CD1c-positive myeloid dendritic cell (primary cell): ENCODE data around the gene TMEM204.

Source experiments
- DNase-seq: peaks from one replicate; pipeline ENCODE4 v3.0.0-alpha.2; 2016; ENCODE audit errors: extremely low spot score

Gene TMEM204

DNA sequence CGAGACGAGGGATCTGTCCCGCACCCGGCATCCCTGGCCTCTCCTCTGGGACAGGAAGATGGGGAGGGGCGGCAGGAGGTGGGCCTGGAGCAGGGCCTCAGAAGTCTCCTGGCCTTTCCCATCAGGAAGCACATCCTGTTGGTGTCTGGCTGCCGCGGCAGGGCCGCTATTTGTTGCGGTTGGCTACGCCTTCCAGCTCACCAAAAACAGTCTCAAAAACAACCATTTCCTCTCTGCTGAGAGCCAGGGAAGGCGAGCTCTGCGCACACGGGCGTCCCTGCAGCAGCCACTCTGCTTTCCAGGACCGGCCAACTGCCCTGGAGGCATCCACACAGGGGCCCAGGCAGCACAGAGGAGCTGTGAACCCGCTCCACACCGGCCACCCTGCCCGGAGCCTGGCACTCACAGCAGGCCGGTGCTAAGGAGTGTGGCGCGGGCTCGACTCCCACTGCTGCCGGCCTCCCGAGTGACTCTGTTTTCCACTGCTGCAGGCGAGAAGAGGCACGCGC is at the start of gene TMEM204:
TMEM204 (plus strand) TSS at position 224 of the 509 bp plus-strand sequence. CDS start 610 bp downstream, outside the sequence.
- peak; percentile 13 for DNase-seq

DNA sequence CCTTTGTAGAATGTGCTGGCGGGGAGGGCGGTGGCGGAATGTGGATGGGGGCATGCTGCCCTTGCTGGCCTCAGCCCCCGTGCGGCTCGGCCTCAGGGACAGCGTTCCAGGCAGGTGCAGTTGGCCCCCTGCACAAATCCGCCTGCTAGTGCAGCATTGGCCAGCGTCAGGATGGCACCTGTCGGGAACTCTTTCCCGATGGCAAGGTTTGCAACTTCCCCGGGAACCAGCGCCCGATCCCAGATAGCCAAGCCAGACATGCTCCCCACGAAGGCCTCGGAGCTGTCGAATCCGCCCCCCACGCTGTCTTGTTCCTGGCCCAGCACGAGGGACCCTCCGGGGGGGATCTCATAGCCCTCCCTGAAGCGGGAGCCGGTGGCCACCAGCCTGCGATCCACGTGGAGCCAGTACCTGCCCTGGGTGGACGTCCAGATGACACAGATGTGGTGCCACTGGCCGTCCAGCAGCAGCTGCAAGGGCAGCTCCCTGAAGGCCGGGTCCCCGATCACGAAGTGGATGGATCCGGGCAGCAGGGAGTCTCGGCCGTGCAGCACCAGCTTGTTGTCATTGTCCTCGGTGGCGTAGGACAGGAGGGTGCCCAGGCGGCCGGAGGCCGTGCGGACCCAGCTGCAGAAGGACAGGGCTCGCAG is 47.5 kb upstream of the TMEM204 start:
- DNase-seq: no peak

DNA sequence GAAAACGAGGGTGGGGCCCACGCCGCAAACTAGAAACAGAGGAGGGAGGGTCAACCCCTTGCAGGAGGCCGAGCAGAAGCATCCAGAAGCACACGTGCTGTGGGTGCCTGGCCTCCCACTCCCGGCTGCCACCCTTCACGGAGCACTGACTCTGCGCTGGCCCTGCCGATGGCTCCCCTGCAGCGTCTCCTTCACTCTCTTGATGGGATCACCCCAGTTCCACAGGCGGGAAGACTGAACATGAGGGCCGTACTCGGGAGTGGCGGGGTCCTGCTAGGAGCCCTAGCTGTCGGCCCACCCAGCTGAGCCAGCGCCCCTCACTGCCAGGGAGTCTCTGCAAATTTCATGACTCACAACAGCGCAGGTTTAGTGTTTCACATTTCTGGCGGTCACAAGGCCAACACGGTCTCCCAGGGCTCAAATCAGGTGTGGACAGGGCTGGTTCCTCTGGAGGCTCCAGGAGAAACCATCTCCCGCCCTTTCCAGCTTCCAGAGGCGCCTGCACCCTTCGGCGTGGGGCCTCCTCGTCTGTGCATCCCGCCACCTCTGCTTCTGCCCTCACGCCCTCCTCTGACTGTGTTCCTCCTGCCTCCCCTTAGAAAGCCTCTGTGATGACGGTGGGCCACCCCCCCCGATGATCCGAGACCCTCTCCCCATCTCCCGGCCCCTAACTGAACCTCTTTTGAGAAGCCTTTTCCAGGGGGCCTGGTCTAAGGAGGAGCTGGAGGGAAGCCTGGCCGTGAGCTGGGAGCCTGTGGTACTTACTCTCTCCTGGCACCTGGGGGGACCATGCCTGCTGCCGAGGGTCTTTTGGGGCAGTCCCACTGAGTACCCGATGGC is 46.7 kb upstream of the TMEM204 start:
- no peak for DNase-seq

DNA sequence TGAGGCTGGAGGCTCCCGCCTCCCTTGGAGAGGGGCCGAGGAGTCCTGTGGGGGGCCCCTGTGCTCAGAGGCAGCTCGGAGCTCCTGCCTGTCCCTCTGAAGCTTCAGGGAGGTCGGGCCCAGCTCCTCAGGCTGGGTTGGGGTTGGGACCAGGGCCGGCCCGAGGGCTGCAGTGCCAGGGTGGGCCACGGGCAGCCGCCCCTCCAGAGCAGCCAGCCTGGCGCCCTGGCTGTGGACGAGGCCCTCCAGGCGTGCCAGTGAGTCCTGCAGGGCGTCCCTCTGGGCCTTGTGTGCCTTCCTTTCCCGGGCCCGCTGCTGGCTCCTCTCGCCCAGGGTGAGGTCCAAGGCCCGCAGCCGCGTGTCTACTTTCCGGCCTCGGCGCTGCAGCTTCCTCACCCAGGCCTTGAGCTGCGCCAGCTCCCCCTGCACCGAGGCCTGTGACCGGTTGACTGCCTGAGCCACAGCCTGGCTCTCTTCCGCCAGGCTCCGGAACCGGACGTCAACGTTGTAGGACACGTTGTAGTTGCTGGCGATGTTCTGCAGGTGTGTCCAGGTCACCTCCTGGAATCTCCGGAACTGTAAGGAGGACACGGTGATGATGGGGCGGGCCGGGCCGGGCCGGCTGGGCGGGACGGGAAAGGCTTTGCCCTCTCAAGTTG is 45.9 kb upstream of the TMEM204 start:
- no peak for DNase-seq

DNA sequence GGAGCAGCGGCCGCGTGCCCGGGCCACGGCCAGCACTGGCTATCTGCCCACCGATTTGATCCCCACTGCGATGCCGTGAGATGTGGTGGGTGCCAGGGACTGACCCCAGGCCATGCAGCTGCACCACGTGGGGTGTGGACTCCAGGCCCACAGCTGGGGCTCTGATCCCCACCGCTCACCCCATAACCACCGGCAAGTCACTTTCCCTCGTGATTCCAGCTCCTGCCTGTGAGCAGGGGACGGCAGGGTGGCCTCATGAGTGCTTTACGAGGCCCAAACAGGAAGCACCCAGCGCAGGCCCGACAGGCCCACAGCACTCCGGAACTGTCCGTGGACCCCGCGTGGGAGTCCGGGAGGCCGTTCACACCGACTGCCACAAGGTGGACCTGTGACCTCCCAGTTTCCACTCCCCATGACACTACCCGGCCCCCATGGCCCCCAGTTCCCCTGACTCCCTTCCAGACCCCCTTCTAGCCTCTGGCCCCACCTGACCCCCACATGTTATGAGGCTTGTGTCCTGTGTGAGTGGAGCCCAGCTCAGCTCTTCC is 45.3 kb upstream of the TMEM204 start:
- DNase-seq: no peak

DNA sequence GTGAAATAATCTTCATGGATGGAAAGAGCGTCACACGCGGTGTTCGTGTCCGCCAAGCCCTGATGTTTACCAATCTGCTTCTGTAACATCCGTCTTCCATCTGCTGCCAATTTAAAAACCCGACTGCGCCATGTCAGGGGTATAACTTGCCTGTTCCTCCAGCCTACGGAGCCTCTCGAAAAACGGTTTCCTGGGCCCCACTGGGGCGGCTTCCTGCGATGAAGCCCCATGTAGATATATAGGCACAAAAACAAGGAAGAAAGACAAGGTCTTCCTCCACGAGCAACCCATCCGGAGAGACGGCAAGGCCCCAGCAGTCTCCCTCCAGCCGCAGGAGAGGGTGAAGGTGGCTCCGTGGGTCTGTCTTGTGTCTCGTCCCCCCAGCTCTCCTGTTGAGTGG is 44.8 kb upstream of the TMEM204 start, which contains the start of gene PTX4:
PTX4 (minus strand) TSS at position 326 of the 400 bp plus-strand sequence; CDS start at position 291, 35 bp downstream.
- no peak for DNase-seq

DNA sequence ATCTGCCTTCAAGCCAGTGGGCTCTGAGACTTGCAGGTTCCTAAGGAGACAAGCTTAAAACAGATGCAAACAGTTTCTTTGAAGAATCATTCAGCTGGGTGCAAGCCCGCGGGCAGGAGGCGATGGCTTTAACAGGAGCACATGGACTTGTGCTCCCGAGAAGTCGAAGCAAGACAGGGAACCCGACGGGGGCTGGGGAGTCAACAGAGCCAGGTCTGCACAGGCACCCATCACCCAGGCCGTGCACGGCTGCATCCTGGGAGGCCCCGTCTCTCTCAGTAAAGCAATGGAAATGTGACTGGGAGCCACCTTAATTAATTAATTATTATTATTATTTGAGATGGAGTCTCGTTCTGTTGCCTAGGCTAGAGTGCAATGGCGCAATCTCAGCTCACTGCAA is 44.4 kb upstream of the TMEM204 start:
- DNase-seq: no peak

DNA sequence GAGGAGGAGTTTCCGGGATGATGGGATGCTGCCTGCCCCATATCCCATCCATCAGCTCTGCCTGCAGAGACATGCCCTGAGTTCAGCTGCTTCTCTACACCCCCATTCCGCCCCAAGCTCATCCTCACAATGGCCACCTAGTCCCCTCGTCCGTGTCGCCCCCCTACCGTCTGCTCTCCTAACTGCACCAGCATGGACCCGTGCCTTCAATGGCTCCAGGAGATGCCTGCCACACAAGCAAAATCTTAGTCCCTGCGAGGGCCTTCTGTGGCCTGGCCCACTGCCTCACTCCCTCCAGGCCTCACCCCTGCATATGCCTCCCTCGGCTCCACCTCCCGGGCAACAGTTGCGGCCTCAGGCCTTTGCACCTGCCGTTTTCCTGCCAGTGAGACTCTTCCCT is 42.1 kb upstream of the TMEM204 start:
- DNase-seq: no peak

DNA sequence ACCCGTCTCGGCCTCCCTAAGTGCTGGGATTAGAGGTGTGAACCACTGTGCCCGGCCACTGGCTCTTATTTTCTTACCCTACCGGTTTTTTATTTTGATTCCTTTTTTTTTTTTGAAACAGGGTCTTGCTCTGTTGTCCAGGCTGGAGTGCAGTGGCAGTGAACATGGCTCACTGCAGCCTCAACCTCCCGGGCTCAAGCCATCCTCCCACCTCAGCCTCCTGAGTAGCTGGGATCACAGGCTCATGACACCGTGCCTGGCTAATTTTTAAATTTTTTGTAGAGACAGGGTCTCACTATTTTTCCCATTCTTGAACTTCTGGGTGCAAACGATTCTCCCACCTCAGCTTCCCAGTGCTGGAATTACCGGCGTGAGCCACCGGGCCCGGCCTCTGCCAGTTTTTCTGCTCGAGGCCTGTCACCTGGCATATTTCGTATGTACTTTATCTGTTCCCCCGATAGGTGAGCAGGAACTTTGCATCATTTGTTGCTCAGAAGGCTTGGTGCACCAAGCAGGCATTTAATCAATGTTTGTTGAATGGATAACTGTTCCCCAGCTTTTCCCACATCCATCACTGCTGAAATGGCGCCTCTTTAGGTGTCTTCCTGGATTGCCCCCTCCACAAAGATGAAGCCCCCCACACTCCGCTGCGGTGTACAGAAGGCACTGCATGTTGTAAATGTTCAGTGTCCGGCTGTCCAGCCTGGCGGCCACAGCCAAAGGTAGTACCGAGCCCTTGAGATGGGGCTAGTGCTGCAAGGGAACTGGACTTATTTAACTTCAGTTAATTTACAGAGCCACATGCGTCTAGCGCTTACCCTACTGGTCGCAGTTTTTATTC is 41.2 kb upstream of the TMEM204 start:
- no peak for DNase-seq

DNA sequence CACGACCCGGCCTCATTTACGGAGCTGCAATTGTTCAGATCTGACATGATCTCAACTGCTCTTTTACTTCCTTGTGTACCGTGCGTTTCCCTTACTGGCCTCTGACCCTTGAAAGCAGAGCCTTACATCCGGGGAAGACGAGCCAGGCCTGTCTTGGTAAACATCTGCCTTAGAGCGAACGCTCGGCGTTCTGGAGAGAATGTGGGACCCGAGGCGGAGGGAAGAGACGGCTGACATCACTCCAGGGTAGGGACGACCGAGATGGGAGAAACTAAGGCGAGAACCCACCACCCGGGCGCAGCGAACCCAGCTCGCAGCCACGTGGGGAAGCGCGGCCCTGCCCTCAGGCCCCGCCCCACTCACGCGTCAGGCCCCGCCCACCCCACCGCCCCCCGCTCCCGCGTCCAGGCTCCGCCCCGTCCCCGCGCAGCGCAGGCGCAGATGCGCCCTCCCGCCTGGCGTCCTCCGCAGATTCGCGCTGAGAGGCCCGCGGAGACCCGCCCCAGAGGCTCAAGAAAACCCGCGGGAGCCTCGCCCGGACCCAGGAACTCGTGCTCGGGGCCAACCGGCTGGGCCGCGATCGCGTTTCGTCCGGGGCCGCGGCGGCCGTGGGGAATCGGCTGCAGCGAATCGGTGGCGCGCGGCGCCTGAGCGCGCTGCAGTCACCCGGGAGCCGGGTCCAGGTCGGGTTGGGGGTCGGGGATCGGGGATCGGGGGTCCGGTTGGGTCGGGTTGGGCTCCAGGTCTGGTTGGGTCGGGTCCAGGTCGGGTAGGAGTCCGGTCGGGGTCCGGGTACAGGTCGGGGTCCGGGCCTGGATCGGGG is 40.3 kb upstream of the TMEM204 start, which contains the start of gene TELO2:
TELO2 (plus strand) TSS at position 438 of the 823 bp plus-strand sequence. CDS start 922 bp downstream, outside the sequence.
- DNase-seq: peak; percentile 94

DNA sequence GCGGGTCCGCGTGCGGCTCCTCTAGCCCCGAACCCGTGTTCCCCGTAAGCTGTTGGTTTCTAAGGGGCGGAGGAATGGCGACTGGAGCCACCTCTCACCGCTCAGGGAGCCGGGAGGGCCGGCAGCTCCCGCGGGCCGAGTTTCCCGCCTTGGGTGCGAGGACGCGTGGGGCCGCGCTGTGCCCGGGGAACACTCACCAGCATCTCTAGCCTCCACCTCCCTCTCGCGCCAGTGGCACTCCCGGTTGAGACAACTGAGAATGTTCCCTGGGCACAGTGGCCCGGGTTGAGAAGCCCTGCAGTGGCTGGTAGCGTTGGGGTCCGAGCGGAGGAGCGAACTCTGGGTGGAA is 39.7 kb upstream of the TMEM204 start:
- peak; percentile 2 for DNase-seq

DNA sequence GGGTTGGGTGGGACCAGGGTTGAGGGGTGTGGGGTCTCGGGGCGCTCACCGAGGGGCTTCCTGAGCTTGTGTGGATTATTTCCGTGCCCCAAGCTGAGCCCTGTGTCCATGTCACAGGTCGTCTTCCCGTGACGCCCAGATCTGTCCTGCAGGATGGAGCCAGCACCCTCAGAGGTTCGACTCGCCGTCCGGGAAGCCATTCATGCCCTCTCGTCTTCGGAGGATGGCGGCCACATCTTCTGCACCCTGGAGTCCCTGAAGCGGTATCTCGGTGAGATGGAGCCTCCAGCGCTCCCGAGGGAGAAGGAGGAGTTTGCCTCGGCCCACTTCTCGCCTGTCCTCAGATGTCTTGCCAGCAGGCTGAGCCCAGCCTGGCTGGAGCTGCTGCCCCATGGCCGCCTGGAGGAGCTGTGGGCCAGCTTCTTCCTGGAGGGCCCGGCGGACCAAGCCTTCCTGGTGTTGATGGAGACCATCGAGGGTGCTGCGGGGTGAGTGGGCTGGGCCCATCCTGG is 39.3 kb upstream of the TMEM204 start:
- DNase-seq: no peak

DNA sequence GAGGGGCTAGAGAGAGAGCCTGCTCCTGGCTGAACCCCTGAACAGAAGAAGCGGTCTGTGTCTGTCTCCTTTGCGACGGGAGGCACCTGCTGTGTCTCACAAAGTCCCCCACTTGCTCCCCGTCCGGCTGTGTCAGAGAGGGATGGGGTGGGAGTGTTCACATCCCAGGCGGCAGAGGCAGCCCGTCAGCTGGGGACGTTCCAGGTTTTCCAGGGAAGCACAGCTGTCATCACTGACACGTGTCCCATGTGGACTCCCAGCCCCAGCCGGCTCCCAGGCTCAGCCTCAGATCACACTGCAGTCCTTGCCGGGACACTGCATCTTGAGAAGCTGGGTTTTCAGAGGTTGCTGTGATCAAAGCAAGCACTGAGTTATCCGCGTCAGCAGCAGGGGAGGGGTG is 38.8 kb upstream of the TMEM204 start:
- no peak for DNase-seq

DNA sequence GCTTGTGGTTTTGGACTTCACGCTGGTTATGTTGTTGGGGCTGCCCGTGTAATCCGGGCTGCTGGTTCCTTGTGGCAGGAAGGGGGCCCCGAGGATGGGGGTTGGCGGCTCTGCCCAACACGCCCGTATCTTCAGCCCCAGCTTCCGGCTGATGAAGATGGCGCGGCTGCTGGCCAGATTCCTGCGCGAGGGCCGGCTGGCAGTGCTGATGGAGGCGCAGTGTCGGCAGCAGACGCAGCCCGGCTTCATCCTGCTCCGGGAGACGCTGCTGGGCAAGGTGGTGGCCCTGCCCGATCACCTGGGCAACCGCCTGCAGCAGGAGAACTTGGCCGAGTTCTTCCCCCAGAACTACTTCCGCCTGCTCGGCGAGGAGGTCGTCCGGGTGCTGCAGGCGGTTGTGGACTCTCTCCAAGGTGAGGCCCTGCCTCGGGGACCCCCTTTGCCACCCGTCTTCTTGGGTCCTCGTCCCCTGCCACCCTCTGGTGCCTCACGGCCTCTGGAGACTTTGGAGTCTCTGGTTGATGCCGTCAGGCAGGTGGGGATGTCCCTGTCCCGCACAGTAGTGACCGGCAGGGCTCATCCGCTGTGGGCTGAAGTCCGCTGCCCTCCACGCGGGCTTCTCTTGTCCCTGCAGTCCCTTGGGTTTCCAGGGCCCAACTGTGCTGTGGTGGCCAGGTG is 38.1 kb upstream of the TMEM204 start:
- no peak for DNase-seq

DNA sequence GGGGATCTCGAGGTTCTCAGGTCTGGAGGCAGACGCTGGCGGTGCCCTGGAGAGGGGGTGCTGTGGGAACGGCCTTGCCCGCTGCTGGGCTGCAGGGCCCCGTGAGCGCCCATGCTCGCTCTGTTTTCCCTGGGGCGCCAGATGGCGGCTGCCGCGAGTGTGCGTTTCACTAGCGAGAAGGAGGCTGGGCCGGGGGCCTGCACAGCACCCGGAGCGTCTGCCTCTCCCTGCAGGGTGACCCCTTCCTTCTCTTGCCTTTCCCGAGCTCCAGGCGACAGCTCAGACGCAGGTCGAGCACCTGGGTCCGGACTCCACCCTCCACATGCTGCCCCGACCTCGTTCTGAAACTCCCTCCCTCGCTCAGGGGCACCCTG is 37.6 kb upstream of the TMEM204 start:
- no peak for DNase-seq

DNA sequence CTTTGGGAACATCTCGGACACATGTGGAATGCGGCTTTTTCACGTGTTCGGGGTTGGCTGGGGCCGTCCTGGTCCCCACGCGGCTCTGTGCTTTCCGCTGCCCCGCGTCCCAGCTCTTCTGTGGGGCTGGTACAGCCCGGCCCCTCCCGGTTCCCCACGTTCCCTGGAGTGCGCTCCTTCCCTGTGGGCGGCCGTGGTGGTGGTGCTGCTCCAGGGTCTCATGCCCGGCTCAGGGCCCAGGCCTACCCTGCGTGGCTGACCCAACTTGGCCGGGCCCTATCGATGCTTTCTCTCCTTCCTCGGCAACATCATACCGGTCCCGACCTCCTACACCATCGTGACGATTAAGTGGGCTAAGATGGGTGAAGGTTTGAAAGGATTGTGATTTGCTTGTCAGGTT is 37.0 kb upstream of the TMEM204 start:
- no peak for DNase-seq

DNA sequence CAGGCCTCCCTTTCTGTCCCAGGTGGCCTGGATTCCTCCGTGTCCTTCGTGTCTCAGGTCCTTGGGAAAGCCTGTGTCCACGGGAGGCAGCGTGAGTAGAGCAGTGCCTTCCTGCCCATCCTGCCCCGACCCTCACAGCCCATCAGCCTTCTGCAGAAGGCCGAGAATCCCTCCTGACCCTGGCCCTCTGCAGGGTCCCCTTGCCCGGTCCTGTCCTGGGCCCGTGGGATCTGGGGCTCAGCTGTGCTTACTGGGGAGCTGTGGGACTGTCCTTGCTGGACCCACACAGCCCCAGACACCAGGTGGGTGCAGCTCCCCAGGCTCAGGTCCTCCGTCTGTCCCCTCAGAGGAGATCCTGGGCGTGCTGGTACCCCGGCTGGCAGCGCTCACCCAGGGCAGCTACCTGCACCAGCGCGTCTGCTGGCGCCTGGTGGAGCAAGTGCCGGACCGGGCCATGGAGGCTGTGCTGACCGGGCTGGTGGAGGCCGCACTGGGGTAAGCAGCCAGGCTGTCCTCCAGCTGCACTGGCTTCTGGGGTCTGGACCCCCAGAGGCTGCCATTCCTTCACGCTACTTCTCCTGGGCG is 36.4 kb upstream of the TMEM204 start:
- no peak for DNase-seq

DNA sequence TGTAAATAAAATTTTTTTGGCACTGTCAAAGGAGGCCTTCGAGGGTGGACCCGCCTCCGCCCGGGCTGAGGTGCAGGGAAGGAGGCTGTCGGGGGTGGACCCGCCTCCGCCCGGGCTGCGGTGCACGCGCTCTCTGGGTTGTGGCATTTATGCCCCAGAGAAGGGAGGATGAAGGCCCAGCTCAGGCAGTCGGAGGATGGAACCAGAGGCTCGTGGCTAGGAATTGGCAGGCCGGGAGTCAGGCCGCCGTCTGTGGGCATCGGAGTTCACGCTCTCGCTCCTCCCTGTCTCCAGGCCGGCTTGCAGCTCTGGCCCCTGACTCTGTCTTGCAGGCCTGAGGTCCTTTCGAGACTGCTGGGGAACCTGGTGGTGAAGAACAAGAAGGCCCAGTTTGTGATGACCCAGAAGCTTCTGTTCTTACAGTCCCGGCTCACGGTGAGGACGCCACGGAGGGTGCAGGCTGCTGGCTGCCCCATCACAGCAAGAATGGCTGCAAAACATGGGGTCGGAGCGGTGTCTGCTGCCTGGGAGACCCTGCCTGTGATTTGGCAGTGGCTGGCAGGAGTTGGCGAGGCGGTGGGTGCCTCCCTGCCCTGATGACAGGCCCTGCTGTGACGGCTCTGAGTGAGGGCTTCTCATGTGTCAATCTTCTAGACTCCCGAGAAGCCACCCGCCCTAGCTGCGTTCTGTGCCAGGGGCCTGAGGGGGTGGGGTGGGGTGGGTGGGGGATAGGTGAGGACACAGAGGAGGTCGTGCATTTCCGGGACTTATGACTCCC is 34.4 kb upstream of the TMEM204 start:
- DNase-seq: no peak
